Right cardiac atrium (tissue), 5 donors: Measurements from ENCODE around the gene CHN2. TPM values are rescaled to one million over a fixed set of nuclear protein-coding genes. Genes with fewer than 3 reads are reported as not detected.

Experiments used
- ATAC-seq, 2 donors: fragments of 200-7000 bp; cut with Tn5 transposase; one replicate each; pipeline versions ENCODE4 v1.8.0 to v1.9.1; 2020; ENCODE audit warnings: moderate library complexity in 2 of 2, mild to moderate bottlenecking in 1 of 2
- DNase-seq, 3 donors: peaks; one replicate each; pipeline ENCODE4 v3.0.0-alpha.2; 2020
- H3K27ac ChIP-seq: one replicate; pipeline ENCODE4 v1.5.1; 2013; ENCODE audit warnings: mild to moderate bottlenecking, low read length, control low read depth, moderate library complexity
- H3K27me3 ChIP-seq: one replicate; pipeline ENCODE4 v1.6.1; 2013; ENCODE audit not compliant: control insufficient read depth, insufficient read depth
- H3K4me1 ChIP-seq: one replicate; pipeline ENCODE4 v1.6.1; 2013; ENCODE audit warnings: low read length; ENCODE audit not compliant: control insufficient read depth, insufficient read depth
- H3K4me3 ChIP-seq: one replicate; pipeline ENCODE4 v1.5.1; 2013; ENCODE audit warnings: low read length, control low read depth
- H3K9me3 ChIP-seq: one replicate; pipeline ENCODE4 v1.6.1; 2013; ENCODE audit warnings: low read length; ENCODE audit not compliant: control insufficient read depth
- WGBS: extraction: QIAGEN DNeasy Blood & Tissue Kit; methylation state at CpG from one replicate; pipeline ENCODE4 v1.1.7; 2013; 5-methylcytosine and 5-hydroxymethylcytosine counted together
- intact Hi-C, 4 donors: fragments of 100-400 bp; cut with DNase I; formaldehyde crosslinking; loops; one replicate each; pipeline versions ENCODE4 v1.11.0 to v1.14.0; 2022 to 2023
- polyA plus RNA-seq: library from polyadenylated mRNA; stranded (reverse); fragments of 200-250 nt; gene quantifications from one replicate; pipeline ENCODE4 v1.2.3, GENCODE V29; 2013
- total RNA-seq, 4 donors: library from RNA; stranded (reverse); fragmentation: NEBNext Ultra II Directional; extraction: Animal tissue kit (Norgen Biotek cat#: 25700); gene quantifications; one replicate each; pipeline ENCODE4 v1.2.1, GENCODE V29; 2021
- donor health status: healthy with polysubstance abuse.
- donor health status: DM: no; HTN: yes; CAD: no.
- donor health status: DM: no; HTN: no; CAD: no.
- donor health status: DM: no; HTN: yes; CAD: no; lungs with severe emphysema.
- donor health status: DM: yes; HTN: yes; CAD: no.

CHN2 gene
- total and polyA plus RNA-seq, 5 donors = 2.0 to 6.4 (median 4.3) TPM

DNA sequence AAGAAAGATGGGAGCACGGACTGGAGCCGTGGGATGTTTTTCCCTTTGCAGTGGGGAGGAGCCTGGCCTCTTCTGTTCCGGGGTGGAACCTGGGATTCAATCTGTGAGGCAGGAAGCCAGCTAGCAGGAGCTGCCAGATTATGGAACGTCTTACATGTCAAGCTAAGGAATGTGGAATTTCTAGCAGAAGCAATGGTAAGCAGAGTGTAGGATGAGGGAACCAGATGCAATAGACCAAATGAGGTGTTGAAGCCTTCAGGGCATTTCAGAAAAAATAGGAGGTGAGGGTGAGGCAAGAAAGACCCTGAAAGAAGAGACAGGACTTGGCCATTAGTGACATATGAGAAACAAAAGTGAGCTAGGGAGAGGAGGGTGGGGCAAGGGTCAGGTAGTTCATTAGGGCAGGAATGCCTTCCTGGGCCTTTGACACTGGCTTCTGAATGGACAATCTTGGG is 105.5 kb downstream of the CHN2 start:
- Histone ChIP-seq H3K27ac (no peak overlapping the region), H3K9me3 (no peaks in the 10 kb centered on the region), H3K4me1 (no peaks in the 10 kb centered on the region), H3K4me3 (no peak overlapping the region), H3K27me3 (no peaks in the 10 kb centered on the region)
- peak in 1 of 2 donors; percentile 39 for ATAC-seq
- intact Hi-C loops = no loop called here
- 59% methylated on average over 4 of the region's 4 CpGs for WGBS
- DNase-seq = peak in 2 of 3 donors; percentile 29 to 52

DNA sequence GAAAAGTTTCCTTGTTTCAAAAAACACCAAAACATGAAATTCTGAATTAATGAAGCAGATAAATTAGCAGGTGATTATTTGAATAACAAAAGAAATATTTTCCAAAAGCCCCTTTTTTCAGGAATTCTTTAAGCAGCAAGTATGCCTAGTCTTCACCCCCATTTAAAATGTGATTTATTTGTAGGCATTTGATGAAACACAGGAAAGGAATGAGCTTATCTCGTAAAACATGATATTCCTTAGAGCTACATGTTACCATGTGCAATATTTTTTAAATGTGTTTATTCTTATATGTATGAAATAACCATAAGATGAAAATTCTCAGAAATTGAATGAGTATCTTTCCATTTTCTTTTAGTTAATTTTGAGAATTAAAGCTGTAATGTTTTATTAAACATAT is 106.1 kb downstream of the CHN2 start:
- Histone ChIP-seq H3K9me3 (no peaks in the 10 kb centered on the region), H3K4me3 (no peak overlapping the region), H3K27me3 (no peaks in the 10 kb centered on the region), H3K27ac (no peak overlapping the region), H3K4me1 (no peaks in the 10 kb centered on the region)
- WGBS = 78% methylated on average over 1 of the region's 1 CpG
- no peak for ATAC-seq
- intact Hi-C loops = no loop called here
- no peak for DNase-seq

DNA sequence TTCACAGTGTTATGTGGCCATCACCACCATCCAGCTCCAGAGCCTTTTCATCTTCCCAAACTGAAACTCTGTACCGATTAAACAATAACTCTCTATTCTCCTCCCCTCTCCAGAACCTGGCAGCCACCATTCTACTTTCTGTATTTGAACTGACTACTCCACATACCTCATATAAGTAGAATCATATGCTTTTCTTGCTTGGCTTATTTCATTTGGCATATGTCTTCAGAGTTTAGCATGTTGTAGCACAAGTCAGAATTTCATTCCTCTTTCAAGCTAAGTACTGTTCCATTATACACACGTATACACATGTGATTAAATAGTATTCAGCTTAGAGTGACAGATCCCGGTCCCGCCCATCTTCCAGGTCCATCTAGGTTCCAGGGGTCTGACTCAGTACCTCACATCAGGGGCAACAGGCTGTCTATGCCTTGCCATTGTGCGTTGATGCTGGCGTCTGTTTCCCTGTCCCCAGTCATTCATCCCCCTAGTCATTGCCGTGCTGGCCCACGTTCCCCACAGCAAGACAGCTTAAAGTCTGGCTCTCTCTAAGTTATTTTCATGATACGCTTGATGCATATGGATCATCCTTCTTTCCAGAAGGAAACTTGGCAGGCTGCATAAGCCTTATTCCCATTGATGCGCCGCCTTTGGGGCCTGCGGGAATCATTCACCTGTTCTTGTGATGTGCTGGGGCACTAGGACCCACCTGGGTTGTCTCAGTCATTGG is 108.3 kb downstream of the CHN2 start:
- ATAC-seq = no peak
- H3K9me3 ChIP-seq = no peaks in the 10 kb centered on the region
- H3K27me3 ChIP-seq = no peaks in the 10 kb centered on the region
- no peak overlapping the region for H3K27ac ChIP-seq
- H3K4me1 ChIP-seq = no peaks in the 10 kb centered on the region
- no peak overlapping the region for H3K4me3 ChIP-seq
- intact Hi-C loops = no loop called here
- no peak for DNase-seq
- 95% methylated on average over 12 of the region's 12 CpGs for WGBS

DNA sequence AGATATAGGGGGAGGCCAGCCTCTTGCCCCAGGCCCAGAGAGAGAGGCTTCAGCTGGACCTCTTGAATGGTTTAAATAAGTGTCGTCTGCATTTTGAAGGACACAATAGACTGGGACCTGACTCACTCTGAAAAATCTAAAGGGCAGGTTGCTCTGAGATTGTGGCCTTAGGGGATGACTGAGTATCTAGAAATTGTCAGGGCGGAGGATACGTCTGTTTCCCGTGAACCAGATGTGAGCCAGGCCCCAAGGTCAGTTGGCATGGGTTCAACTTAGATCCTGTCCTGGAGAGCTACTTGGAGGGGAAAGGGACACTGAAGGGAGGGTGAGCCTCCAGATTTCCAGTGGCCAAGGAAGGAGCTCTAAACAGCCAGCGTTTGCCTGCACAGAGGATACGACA is 110.2 kb downstream of the CHN2 start:
- H3K4me3 ChIP-seq = no peak overlapping the region
- no peaks in the 10 kb centered on the region for H3K9me3 ChIP-seq
- peak; percentile 73 to 94 for ATAC-seq
- H3K27ac ChIP-seq = no peak overlapping the region
- intact Hi-C loops = no loop called here
- DNase-seq = peak; percentile 25 to 57 (median 50)
- no peaks in the 10 kb centered on the region for H3K27me3 ChIP-seq
- H3K4me1 ChIP-seq = no peaks in the 10 kb centered on the region
- 62% methylated on average over 6 of the region's 6 CpGs for WGBS

DNA sequence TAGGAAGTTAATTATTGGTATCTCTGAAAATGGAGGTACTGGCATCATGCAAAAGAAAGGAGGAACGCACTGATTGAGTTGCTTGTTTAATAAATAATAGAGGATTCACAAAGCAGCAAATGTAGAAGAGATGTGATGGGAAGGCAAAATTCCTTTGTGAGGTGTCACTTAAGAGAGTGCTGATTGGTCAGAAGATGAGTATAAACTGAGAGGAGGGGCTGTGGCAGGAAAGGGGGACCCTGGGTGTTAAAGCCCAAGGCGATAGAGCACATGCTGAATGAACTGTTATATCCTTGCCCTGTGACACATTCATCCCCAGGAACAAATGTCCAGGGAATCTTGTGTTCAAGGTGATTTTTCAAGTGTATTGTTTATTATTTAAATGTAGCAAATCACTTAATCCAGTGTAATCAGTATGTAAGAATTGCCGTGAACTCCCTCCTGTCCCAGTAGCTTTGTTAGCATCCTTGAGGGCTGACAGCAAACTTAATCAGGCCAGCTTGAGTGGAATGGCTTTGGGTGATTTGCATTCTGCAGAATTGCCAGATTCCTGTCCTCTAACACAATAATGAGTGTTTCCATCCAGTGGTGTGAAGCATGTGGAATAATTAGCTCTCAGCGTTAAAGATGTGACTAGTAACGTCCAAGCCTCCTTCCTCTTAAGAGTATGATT is 111.9 kb downstream of the CHN2 start:
- intact Hi-C loops = no loop called here
- WGBS = 48% methylated on average over 5 of the region's 5 CpGs

DNA sequence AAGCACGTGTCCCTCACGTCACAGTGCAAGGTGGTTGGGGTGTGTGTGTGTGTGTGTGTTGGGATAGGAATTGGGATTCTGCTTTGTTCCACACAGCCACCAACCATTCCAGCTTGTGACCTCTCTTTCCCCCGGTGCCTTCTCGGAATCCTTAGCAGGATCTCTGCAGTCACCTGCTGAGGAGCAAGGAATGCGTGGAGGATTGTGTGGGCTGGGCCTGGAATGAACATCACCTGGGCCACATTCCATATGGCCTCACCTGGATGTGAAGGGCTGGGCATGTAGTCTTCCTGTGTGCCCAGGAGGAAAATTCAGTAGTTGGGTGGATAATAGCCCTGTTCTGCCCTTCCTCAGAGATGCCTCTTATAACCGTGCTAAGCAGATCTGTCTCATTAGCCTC is 113.8 kb downstream of the CHN2 start:
- Histone ChIP-seq H3K9me3 (no peaks in the 10 kb centered on the region), H3K27ac (no peak overlapping the region), H3K4me1 (no peaks in the 10 kb centered on the region), H3K27me3 (no peaks in the 10 kb centered on the region), H3K4me3 (no peak overlapping the region)
- WGBS = 93% methylated on average over 6 of the region's 6 CpGs
- ATAC-seq (no peak), DNase-seq (no peak)
- intact Hi-C loops = no loop called here

More for the DNA sequence above, 111.9 kb downstream of the CHN2 start:
- no peaks in the 10 kb centered on the region for H3K9me3 ChIP-seq
- no peaks in the 10 kb centered on the region for H3K4me1 ChIP-seq
- H3K27ac ChIP-seq = no peak overlapping the region
- DNase-seq (no peak), ATAC-seq (no peak)
- H3K27me3 ChIP-seq = no peaks in the 10 kb centered on the region
- H3K4me3 ChIP-seq = no peak overlapping the region

DNA sequence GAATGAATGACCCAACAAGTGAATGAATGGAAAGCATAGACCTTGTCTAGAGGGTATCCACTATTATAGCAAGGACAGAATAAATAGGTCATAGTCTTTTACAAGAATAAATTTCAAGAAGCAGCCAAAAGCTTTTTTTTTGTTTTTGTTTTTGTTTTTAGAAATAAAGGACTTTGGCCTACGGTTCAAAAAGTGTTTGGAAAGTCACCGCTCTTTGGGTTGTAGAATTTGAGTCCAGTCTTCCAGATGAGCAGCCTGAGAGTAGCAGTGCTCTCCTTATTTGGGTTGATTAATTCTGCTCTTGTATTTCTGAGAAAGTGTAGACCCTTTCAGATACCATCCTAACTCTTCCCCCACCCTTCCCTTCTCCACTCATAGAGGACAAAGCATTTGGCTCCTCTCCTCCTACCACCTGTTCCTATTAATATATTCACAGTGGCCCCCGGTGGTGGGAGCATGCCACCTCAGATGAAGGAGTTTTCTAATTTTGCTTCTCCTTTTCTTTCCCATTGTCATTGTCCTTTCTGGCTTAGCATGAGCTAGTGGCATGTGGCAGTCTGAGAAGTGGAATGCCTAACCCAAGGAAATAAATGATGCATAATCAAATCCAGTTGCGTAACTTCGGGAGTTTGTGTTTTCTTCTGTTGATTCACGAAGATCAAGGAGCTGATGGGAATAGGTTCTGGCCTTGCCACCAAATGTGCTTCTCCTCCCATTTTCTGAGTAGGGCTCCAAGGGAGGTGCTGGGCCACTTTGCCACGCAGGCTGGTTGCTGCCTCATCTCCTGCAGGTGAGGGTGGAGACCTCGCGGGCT is 114.7 kb downstream of the CHN2 start:
- H3K9me3 ChIP-seq = no peaks in the 10 kb centered on the region
- H3K27me3 ChIP-seq = no peaks in the 10 kb centered on the region
- intact Hi-C loops = no loop called here
- no peaks in the 10 kb centered on the region for H3K4me1 ChIP-seq
- H3K4me3 ChIP-seq = no peak overlapping the region
- 91% methylated on average over 9 of the region's 9 CpGs for WGBS
- ATAC-seq (no peak), DNase-seq (no peak)
- no peak overlapping the region for H3K27ac ChIP-seq

DNA sequence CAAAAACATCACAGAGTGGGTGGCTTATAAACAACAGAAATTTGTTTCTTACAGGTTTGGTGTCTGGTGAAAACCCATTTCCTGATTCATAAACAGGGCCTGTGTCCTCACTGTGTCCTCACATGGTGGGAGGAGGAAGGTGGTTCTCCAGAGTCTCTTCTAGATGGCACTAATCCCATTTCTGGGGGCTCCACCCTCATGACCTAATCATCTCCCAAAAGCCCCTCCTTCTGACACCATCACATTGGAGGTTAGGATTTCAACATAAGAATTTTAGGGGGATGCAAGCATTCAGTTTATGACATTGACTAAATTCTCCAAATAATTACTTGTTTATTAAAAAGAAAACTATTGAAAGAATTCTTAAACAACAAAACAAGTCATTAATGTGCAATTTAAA is 116.0 kb downstream of the CHN2 start:
- Histone ChIP-seq H3K4me1 (no peaks in the 10 kb centered on the region), H3K9me3 (no peaks in the 10 kb centered on the region), H3K27ac (no peak overlapping the region), H3K4me3 (no peak overlapping the region), H3K27me3 (no peaks in the 10 kb centered on the region)
- DNase-seq = no peak
- intact Hi-C loops = no loop called here
- no peak for ATAC-seq

DNA sequence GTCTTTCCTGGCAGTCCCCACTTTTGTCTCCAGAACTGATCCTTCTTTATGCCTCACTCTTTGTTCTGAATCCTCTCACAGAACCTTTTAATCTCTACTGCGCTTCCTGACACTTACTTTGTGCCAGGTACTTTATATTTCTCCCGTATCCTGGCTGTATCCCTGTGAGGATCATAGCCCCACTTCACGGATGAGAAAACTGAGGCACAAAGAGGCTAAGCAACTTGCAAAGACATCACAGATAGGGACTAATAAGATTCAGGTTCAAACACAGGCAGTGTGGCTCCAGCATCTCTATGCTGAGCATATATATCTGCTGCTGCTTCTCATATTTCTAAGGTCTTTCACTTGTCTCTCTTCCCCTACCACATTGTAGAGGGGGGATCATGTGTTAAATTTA is 116.7 kb downstream of the CHN2 start:
- 94% methylated on average over 3 of the region's 3 CpGs for WGBS

DNA sequence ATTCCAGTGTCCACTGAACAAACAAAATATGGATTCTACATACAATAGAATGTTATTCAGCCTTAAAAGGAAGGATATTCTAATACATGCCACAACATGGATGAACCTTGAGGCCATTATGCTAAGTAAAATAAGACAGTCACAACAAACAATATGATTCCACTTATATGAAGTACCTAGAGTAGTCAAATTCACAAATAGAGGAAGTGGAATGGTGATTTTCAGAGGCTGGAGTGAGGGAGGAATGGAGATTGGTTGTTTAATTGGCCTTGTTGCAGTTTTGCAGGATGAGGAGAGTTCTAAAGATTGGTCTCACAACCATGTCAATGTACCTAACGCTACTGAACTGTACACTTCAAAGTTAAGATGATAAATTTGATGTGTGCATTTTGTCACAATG is 119.6 kb downstream of the CHN2 start:
- WGBS = 92% methylated on average over 1 of the region's 1 CpG
- H3K9me3 ChIP-seq = no peaks in the 10 kb centered on the region
- no peak for DNase-seq
- no peak overlapping the region for H3K4me3 ChIP-seq
- intact Hi-C loops = no loop called here
- no peaks in the 10 kb centered on the region for H3K4me1 ChIP-seq
- H3K27me3 ChIP-seq = no peaks in the 10 kb centered on the region
- ATAC-seq = no peak
- H3K27ac ChIP-seq = no peak overlapping the region

More for the DNA sequence above, 116.7 kb downstream of the CHN2 start:
- Histone ChIP-seq H3K4me3 (no peak overlapping the region), H3K27me3 (no peaks in the 10 kb centered on the region), H3K4me1 (no peaks in the 10 kb centered on the region), H3K9me3 (no peaks in the 10 kb centered on the region), H3K27ac (no peak overlapping the region)
- ATAC-seq (no peak), DNase-seq (no peak)
- intact Hi-C loops = no loop called here
